A673 (cell line): ENCODE measurements around the gene SLC35D2.

Source experiments
- CTCF ChIP-seq: fragments of 300-800, 200-600 bp; sonication (generic); conservative IDR thresholded peaks from 2 replicates; pipeline ENCODE4 v1.5.1; 2017; ENCODE audit warnings: low read depth, mild to moderate bottlenecking, antibody characterized with exemption, low read length, moderate library complexity, mixed read lengths
- EZH2 ChIP-seq: fragments of 200-600 bp; sonication (generic); IDR thresholded peaks from 2 replicates; pipeline ENCODE4 v1.6.1; 2017; ENCODE audit warnings: borderline replicate concordance, low read depth, mild to moderate bottlenecking, mixed read lengths, antibody characterized with exemption, low read length; ENCODE audit not compliant: poor library complexity, severe bottlenecking

GRCh38 chr9:96327694-96328352 is 55.7 kb downstream of the SLC35D2 start:
- TF ChIP-seq EZH2 (no peak), CTCF (peak; percentile 77)
